Medulla oblongata (tissue), 1 donor: ENCODE measurements around the gene FOLH1.
"Not testable (repeated sequence)": the region's sequence is repeated elsewhere in the genome, so short reads cannot be mapped to it uniquely, and the experiment has no call there.

Experiments used
- DNase-seq: peaks from one replicate; pipeline ENCODE4 v3.0.0-alpha.2; 2015; ENCODE audit errors: extremely low spot score

FOLH1 gene

GRCh38 chr11:49177936-49178335 lies 30.5 kb downstream of the FOLH1 start:
- DNase-seq, result not testable (repeated sequence)

- DNase-seq, result not testable (repeated sequence)
These were observed 33.0 kb downstream of the FOLH1 start for GRCh38 chr11:49175378-49175777.

GRCh38 chr11:49174691-49175366 lies 33.6 kb downstream of the FOLH1 start:
- not testable (repeated sequence) for DNase-seq

GRCh38 chr11:49171613-49172012 lies 36.8 kb downstream of the FOLH1 start:
- DNase-seq, result peak; percentile 74

GRCh38 chr11:49169579-49169978 lies 38.8 kb downstream of the FOLH1 start:
- not testable (repeated sequence) for DNase-seq

- DNase-seq, result not testable (repeated sequence)
These were observed 39.4 kb downstream of the FOLH1 start for GRCh38 chr11:49168992-49169391.

- DNase-seq, result no peak
These were observed 57.2 kb downstream of the FOLH1 start for GRCh38 chr11:49151211-49151610.

- not testable (repeated sequence) for DNase-seq
These were observed 106.0 kb downstream of the FOLH1 start for GRCh38 chr11:49102356-49102755.
